ENCODE measurements around the gene MGMT. TPM values are rescaled to one million over a fixed set of nuclear protein-coding genes. Genes with fewer than 3 reads are reported as not detected.

MGMT gene
- total and polyA plus RNA-seq, 2 of the 4 experiments (the other 2 are of a cell fraction), result 11.5 to 17.8 TPM

DNA sequence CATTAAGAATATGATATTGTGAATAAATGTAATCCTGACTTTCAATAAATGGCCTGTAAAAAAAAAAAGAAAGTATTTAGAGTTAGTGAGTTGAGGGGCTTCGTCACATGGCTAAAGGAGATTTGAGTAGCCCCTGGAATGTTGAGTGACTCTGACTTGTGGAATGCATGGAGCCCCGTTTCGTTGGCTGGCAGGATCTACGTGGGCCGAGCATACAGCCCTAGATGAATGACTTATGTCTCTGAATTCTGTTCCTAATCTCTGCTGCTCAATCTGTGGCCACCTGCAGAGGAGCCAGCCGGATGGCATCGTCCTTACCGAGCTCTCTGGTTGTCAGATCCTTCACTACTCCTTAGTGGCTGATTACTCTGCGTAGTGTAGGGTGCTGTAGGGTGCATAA, 155.7 kb downstream of the MGMT start:
- no peak overlapping the region for H2AK9ac ChIP-seq (replicated peaks; ENCODE audit: low read depth, low read length, poor library complexity)
- H4K20me1 ChIP-seq (ENCODE audit: insufficient read depth, low read length), result no peaks in the 10 kb centered on the region
- H3K14ac ChIP-seq (replicated peaks; ENCODE audit: low read depth, low read length), result no peak overlapping the region
- H3K4me3 ChIP-seq (ENCODE audit: insufficient read depth, low read depth, low read length), result no peak overlapping the region
- no peak overlapping the region for H4K5ac ChIP-seq (ENCODE audit: low read depth, low read length)
- no peak overlapping the region for H3K56ac ChIP-seq (ENCODE audit: extremely low read depth, insufficient read depth, low read length)
- ChIA-PET POLR2A (ENCODE audit: unreplicated experiment) (no interaction called here), CTCF (no interaction called here)
- H3K4me1 ChIP-seq (ENCODE audit: control insufficient read depth, insufficient read depth, low read length), result peaks cover 10% of the 10 kb centered on the region; the same call in 1 of the 2 replicates
- H3K18ac ChIP-seq (ENCODE audit: low read depth, low read length), result no peak overlapping the region
- H2BK5ac ChIP-seq (ENCODE audit: low read depth, low read length, poor library complexity, severe bottlenecking), result no peak overlapping the region
- H3K4me2 ChIP-seq (ENCODE audit: low read depth, low read length), result no peak overlapping the region
- no peak overlapping the region for H2AK5ac ChIP-seq (ENCODE audit: low read depth, low read length)
- in situ Hi-C loops (cut with MboI; ENCODE audit: low sequenced_read_pairs), result no loop called here
- H3K9me1 ChIP-seq (ENCODE audit: insufficient read depth, low read length), result no peaks in the 10 kb centered on the region; the same call in 1 of the 2 replicates
- no peak overlapping the region for H3K27ac ChIP-seq (ENCODE audit: insufficient read depth, low read length)
- no peak overlapping the region; the same call in 1 of the 2 replicates for H2BK120ac ChIP-seq (ENCODE audit: low read depth, low read length)
- dilution Hi-C loops (cut with HindIII; ENCODE audit: low sequenced_read_pairs, unreplicated experiment), result no loop called here
- H4K91ac ChIP-seq (ENCODE audit: insufficient read depth, low read depth, low read length), result no peak overlapping the region
- no peaks in the 10 kb centered on the region; a peak in 1 of 4 replicates for H3K79me1 ChIP-seq (ENCODE audit: low read depth in 1 of 2, low read length in 2 of 2)
- H3K23ac ChIP-seq (ENCODE audit: low read depth, low read length), result no peak overlapping the region
- no peak overlapping the region for H3K9ac ChIP-seq (ENCODE audit: low read depth, low read length)
- H3K4ac ChIP-seq (ENCODE audit: low read depth, low read length), result no peak overlapping the region
- H3K9me3 ChIP-seq (ENCODE audit: control insufficient read depth, insufficient read depth, low read length), result peaks cover 2% of the 10 kb centered on the region; the same call in 1 of the 2 replicates
- H3K36me3 ChIP-seq (ENCODE audit: control insufficient read depth, insufficient read depth, low read length), result no peaks in the 10 kb centered on the region
- WGBS, 2 experiments (ENCODE audit: extremely low coverage in 2 of 2, insufficient read length in 1 of 2), result 63% methylated on average over 1 of the region's 9 CpGs; no CpG with 5 or more reads in 1 of the 2 experiments
- TF ChIP-seq RCOR1 (IDR thresholded peaks at IDR 0.05; ENCODE audit: insufficient replicate concordance, low read length) (no peak), FOS (IDR thresholded peaks at IDR 0.05; ENCODE audit: low read depth, low read length) (no peak), BHLHE40 (IDR thresholded peaks at IDR 0.05; ENCODE audit: low read depth, low read length) (no peak), RAD21 (IDR thresholded peaks at IDR 0.05; ENCODE audit: low read length) (no peak), CHD1 (IDR thresholded peaks at IDR 0.05; ENCODE audit: low read depth, low read length) (no peak), CEBPB (IDR thresholded peaks at IDR 0.05; ENCODE audit: low read depth, low read length) (no peak), MAFK (IDR thresholded peaks at IDR 0.05; ENCODE audit: low read depth, low read length) (no peak), MAZ (IDR thresholded peaks at IDR 0.05; ENCODE audit: borderline replicate concordance, low read depth, low read length) (no peak), RFX5 (IDR thresholded peaks at IDR 0.05; ENCODE audit: low read depth, low read length) (no peak), SMC3 (IDR thresholded peaks at IDR 0.05; ENCODE audit: low read depth, low read length) (no peak), POLR2A (IDR thresholded peaks at IDR 0.05; ENCODE audit: low read depth, low read length) (no peak), MXI1 (IDR thresholded peaks at IDR 0.05; ENCODE audit: borderline replicate concordance, low read depth, low read length) (no peak)
- TF ChIP-seq, protein P1, sequence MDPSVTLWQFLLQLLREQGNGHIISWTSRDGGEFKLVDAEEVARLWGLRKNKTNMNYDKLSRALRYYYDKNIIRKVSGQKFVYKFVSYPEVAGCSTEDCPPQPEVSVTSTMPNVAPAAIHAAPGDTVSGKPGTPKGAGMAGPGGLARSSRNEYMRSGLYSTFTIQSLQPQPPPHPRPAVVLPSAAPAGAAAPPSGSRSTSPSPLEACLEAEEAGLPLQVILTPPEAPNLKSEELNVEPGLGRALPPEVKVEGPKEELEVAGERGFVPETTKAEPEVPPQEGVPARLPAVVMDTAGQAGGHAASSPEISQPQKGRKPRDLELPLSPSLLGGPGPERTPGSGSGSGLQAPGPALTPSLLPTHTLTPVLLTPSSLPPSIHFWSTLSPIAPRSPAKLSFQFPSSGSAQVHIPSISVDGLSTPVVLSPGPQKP (IDR thresholded peaks at IDR 0.05; ENCODE audit: borderline replicate concordance, low read depth, low read length), result no peak
- TF ChIP-seq, protein P2, sequence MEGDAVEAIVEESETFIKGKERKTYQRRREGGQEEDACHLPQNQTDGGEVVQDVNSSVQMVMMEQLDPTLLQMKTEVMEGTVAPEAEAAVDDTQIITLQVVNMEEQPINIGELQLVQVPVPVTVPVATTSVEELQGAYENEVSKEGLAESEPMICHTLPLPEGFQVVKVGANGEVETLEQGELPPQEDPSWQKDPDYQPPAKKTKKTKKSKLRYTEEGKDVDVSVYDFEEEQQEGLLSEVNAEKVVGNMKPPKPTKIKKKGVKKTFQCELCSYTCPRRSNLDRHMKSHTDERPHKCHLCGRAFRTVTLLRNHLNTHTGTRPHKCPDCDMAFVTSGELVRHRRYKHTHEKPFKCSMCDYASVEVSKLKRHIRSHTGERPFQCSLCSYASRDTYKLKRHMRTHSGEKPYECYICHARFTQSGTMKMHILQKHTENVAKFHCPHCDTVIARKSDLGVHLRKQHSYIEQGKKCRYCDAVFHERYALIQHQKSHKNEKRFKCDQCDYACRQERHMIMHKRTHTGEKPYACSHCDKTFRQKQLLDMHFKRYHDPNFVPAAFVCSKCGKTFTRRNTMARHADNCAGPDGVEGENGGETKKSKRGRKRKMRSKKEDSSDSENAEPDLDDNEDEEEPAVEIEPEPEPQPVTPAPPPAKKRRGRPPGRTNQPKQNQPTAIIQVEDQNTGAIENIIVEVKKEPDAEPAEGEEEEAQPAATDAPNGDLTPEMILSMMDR (conservative IDR thresholded peaks at IDR 0.05; ENCODE audit: low read depth, low read length), result no peak
- DNase-seq, result peak; percentile 48
- BruUV-seq (replicated peaks), result no TSS peak
- H4K8ac ChIP-seq (ENCODE audit: low read depth in 2 of 2, low read length in 2 of 2), result no peak overlapping the region
- no peaks in the 10 kb centered on the region for H3K27me3 ChIP-seq (ENCODE audit: control insufficient read depth, insufficient read depth, low read length)
- peak; percentile 68 for ATAC-seq (ENCODE audit: low read depth)
- H2AFZ ChIP-seq (replicated peaks; ENCODE audit: low read length, poor library complexity), result no peak overlapping the region
- intact Hi-C loops (cut with micrococcal nuclease), result no loop called here
- no peak overlapping the region for H2BK20ac ChIP-seq (ENCODE audit: low read depth, low read length)
- H2BK15ac ChIP-seq (ENCODE audit: low read depth, low read length), result no peak overlapping the region

Data from IMR-90 (cell line).